Measurements from ENCODE around the gene PWWP2B. TPM values are rescaled to one million over a fixed set of nuclear protein-coding genes. Genes with fewer than 3 reads are reported as not detected.
A peak's percentile ranks its signal among the peaks of the same experiment; 100 is the strongest.

Gene PWWP2B
- total and polyA plus RNA-seq, 2 experiments from 2014 or later = 2.3 to 12.8 TPM

DNA sequence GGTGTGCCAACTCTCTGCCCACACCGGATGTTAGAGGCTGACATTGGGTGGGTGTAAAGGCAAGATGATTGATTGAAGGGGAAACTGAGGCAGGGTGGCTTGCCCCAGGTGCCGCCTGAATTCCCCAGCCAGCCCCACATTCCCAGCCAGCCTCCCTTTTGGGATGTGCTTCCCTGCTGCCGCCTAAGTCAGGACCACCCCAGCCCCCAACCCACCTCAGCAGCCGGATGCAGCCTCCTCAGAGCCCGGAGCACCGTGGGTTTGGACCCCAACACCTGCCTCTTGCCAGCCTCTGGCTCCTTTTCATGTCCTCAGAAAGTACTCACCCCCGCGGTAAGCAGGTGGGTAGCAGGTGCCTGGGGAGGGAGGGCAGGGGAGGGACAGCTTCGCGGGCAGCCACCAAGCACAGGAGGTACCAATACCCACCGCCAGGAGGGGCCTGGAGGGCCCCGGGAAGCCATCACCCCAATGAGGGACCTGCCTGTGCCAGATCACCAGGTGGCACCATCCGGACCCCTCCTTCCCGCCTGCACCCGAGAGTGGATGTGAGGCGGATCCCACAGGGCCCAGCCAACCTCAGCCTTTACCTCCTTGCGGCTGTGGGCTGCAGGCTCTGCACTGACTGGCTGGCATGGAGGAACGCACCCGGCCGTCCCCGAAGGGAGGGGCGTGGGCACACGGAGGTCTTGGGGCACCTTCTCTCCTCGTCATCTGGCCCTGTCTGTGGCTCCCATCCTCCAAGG lies 60.5 kb downstream of the PWWP2B start:
- H3F3A ChIP-seq (replicated peaks; ENCODE audit: low read depth) = no peaks in the 10 kb centered on the region
- H3K36me3 ChIP-seq (ENCODE audit: insufficient read depth) = no peaks in the 10 kb centered on the region
- H3K27me3 ChIP-seq (ENCODE audit: insufficient read depth) = no peaks in the 10 kb centered on the region
- no peaks in the 10 kb centered on the region for H3K79me2 ChIP-seq (replicated peaks; ENCODE audit: insufficient read depth)
- H3K27ac Mint-ChIP-seq = no peak overlapping the region
- H3K4me3 ChIP-seq = no peak overlapping the region
- H3K4me2 ChIP-seq = no peak overlapping the region
- no peaks in the 10 kb centered on the region for H3K4me1 ChIP-seq (ENCODE audit: insufficient read depth)
- no peak overlapping the region for H3K4me3 Mint-ChIP-seq
- no peak overlapping the region for H3K27ac ChIP-seq (ENCODE audit: low read depth)
- peaks cover 18% of the 10 kb centered on the region for H3K27me3 Mint-ChIP-seq (ENCODE audit: insufficient read depth, low read depth, poor library complexity)
- H3K9me3 Mint-ChIP-seq = no peaks in the 10 kb centered on the region
- H3K36me3 Mint-ChIP-seq (ENCODE audit: low read depth) = no peaks in the 10 kb centered on the region
- DNase-seq (ENCODE audit: low spot score) (no peak), ATAC-seq (no peak; the same call in 2 of the 3 replicates)
- TF ChIP-seq, protein P1, sequence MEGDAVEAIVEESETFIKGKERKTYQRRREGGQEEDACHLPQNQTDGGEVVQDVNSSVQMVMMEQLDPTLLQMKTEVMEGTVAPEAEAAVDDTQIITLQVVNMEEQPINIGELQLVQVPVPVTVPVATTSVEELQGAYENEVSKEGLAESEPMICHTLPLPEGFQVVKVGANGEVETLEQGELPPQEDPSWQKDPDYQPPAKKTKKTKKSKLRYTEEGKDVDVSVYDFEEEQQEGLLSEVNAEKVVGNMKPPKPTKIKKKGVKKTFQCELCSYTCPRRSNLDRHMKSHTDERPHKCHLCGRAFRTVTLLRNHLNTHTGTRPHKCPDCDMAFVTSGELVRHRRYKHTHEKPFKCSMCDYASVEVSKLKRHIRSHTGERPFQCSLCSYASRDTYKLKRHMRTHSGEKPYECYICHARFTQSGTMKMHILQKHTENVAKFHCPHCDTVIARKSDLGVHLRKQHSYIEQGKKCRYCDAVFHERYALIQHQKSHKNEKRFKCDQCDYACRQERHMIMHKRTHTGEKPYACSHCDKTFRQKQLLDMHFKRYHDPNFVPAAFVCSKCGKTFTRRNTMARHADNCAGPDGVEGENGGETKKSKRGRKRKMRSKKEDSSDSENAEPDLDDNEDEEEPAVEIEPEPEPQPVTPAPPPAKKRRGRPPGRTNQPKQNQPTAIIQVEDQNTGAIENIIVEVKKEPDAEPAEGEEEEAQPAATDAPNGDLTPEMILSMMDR (conservative IDR thresholded peaks at IDR 0.05; ENCODE audit: low read depth in 2 of 2) = 0 out of 4 replicates have a peak, but pooled peaks have one; percentile 11 to 18
- TF ChIP-seq ZNF114 (CRISPR knock-in tag; IDR thresholded peaks at IDR 0.05) = no peak
- H3K9me2 ChIP-seq (ENCODE audit: insufficient read depth) = no peaks in the 10 kb centered on the region
- H4K20me1 ChIP-seq (replicated peaks; ENCODE audit: insufficient read depth) = no peaks in the 10 kb centered on the region
- H3K4me1 Mint-ChIP-seq = no peaks in the 10 kb centered on the region; the same call in 2 of the 3 replicates
- no peak overlapping the region for H2AFZ ChIP-seq

DNA sequence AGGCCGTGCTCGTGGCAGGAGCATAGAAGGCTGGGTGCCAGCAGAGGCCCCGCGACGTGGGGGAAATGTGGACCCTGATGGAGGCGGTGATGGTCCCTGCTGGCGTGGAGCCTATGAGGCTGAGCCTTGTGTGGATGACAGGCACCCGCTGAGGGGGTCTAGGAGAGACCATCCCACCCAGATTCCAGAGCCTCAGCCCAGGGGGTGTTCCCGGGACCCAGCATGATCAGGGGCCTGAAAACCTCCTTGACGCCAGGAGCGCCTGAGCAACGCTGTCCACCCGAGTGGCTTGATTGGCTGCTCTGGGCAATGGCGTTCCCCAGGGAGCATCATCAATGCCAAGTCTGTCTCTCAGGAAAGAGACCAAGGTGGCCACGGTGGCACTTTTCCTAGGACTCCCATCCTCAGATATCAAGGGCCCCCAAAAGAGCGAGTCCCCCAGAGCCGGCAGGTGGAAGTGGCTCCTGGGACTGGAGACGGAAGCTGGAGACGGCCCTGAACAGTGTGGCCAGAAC lies 61.1 kb downstream of the PWWP2B start:
- Histone ChIP-seq H4K20me1 (replicated peaks; ENCODE audit: insufficient read depth) (no peaks in the 10 kb centered on the region), H3K4me3 (no peak overlapping the region), H3F3A (replicated peaks; ENCODE audit: low read depth) (no peaks in the 10 kb centered on the region), H3K27ac (ENCODE audit: low read depth) (no peak overlapping the region), H3K4me1 (ENCODE audit: insufficient read depth) (no peaks in the 10 kb centered on the region), H3K36me3 (ENCODE audit: insufficient read depth) (no peaks in the 10 kb centered on the region), H3K4me2 (no peak overlapping the region), H3K79me2 (replicated peaks; ENCODE audit: insufficient read depth) (no peaks in the 10 kb centered on the region), H3K9me2 (ENCODE audit: insufficient read depth) (no peaks in the 10 kb centered on the region), H2AFZ (no peak overlapping the region), H3K27me3 (ENCODE audit: insufficient read depth) (no peaks in the 10 kb centered on the region)
- H3K9me3 Mint-ChIP-seq = no peaks in the 10 kb centered on the region
- H3K36me3 Mint-ChIP-seq (ENCODE audit: low read depth) = no peaks in the 10 kb centered on the region
- ATAC-seq (no peak; the same call in 2 of the 3 replicates), DNase-seq (ENCODE audit: low spot score) (no peak)
- no peak overlapping the region for H3K27ac Mint-ChIP-seq
- H3K4me3 Mint-ChIP-seq = no peak overlapping the region
- H3K4me1 Mint-ChIP-seq = no peaks in the 10 kb centered on the region; the same call in 2 of the 3 replicates
- peaks cover 18% of the 10 kb centered on the region for H3K27me3 Mint-ChIP-seq (ENCODE audit: insufficient read depth, low read depth, poor library complexity)
- TF ChIP-seq STAT1 (IDR thresholded peaks at IDR 0.05; ENCODE audit: unreplicated experiment) (no peak), NANOG (IDR thresholded peaks at IDR 0.05; ENCODE audit: borderline replicate concordance) (no peak), EZH2phosphoT487 (IDR thresholded peaks at IDR 0.05; ENCODE audit: unreplicated experiment) (no peak), EZH2 (IDR thresholded peaks at IDR 0.05; ENCODE audit: low read depth, unreplicated experiment) (no peak), POLR2AphosphoS5 (IDR thresholded peaks at IDR 0.05; ENCODE audit: low read depth) (no peak)
- TF ChIP-seq, protein P2, sequence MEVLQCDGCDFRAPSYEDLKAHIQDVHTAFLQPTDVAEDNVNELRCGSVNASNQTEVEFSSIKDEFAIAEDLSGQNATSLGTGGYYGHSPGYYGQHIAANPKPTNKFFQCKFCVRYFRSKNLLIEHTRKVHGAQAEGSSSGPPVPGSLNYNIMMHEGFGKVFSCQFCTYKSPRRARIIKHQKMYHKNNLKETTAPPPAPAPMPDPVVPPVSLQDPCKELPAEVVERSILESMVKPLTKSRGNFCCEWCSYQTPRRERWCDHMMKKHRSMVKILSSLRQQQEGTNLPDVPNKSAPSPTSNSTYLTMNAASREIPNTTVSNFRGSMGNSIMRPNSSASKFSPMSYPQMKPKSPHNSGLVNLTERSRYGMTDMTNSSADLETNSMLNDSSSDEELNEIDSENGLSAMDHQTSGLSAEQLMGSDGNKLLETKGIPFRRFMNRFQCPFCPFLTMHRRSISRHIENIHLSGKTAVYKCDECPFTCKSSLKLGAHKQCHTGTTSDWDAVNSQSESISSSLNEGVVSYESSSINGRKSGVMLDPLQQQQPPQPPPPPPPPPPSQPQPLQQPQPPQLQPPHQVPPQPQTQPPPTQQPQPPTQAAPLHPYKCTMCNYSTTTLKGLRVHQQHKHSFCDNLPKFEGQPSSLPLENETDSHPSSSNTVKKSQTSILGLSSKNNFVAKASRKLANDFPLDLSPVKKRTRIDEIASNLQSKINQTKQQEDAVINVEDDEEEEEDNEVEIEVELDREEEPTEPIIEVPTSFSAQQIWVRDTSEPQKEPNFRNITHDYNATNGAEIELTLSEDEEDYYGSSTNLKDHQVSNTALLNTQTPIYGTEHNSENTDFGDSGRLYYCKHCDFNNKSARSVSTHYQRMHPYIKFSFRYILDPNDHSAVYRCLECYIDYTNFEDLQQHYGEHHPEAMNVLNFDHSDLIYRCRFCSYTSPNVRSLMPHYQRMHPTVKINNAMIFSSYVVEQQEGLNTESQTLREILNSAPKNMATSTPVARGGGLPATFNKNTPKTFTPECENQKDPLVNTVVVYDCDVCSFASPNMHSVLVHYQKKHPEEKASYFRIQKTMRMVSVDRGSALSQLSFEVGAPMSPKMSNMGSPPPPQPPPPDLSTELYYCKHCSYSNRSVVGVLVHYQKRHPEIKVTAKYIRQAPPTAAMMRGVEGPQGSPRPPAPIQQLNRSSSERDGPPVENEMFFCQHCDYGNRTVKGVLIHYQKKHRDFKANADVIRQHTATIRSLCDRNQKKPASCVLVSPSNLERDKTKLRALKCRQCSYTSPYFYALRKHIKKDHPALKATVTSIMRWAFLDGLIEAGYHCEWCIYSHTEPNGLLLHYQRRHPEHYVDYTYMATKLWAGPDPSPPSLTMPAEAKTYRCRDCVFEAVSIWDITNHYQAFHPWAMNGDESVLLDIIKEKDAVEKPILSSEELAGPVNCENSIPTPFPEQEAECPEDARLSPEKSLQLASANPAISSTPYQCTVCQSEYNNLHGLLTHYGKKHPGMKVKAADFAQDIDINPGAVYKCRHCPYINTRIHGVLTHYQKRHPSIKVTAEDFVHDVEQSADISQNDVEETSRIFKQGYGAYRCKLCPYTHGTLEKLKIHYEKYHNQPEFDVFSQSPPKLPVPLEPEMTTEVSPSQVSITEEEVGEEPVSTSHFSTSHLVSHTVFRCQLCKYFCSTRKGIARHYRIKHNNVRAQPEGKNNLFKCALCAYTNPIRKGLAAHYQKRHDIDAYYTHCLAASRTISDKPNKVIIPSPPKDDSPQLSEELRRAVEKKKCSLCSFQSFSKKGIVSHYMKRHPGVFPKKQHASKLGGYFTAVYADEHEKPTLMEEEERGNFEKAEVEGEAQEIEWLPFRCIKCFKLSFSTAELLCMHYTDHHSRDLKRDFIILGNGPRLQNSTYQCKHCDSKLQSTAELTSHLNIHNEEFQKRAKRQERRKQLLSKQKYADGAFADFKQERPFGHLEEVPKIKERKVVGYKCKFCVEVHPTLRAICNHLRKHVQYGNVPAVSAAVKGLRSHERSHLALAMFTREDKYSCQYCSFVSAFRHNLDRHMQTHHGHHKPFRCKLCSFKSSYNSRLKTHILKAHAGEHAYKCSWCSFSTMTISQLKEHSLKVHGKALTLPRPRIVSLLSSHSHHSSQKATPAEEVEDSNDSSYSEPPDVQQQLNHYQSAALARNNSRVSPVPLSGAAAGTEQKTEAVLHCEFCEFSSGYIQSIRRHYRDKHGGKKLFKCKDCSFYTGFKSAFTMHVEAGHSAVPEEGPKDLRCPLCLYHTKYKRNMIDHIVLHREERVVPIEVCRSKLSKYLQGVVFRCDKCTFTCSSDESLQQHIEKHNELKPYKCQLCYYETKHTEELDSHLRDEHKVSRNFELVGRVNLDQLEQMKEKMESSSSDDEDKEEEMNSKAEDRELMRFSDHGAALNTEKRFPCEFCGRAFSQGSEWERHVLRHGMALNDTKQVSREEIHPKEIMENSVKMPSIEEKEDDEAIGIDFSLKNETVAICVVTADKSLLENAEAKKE (CRISPR knock-in tag; IDR thresholded peaks at IDR 0.05) = no peak
- TF ChIP-seq, protein P3, sequence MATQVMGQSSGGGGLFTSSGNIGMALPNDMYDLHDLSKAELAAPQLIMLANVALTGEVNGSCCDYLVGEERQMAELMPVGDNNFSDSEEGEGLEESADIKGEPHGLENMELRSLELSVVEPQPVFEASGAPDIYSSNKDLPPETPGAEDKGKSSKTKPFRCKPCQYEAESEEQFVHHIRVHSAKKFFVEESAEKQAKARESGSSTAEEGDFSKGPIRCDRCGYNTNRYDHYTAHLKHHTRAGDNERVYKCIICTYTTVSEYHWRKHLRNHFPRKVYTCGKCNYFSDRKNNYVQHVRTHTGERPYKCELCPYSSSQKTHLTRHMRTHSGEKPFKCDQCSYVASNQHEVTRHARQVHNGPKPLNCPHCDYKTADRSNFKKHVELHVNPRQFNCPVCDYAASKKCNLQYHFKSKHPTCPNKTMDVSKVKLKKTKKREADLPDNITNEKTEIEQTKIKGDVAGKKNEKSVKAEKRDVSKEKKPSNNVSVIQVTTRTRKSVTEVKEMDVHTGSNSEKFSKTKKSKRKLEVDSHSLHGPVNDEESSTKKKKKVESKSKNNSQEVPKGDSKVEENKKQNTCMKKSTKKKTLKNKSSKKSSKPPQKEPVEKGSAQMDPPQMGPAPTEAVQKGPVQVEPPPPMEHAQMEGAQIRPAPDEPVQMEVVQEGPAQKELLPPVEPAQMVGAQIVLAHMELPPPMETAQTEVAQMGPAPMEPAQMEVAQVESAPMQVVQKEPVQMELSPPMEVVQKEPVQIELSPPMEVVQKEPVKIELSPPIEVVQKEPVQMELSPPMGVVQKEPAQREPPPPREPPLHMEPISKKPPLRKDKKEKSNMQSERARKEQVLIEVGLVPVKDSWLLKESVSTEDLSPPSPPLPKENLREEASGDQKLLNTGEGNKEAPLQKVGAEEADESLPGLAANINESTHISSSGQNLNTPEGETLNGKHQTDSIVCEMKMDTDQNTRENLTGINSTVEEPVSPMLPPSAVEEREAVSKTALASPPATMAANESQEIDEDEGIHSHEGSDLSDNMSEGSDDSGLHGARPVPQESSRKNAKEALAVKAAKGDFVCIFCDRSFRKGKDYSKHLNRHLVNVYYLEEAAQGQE (IDR thresholded peaks at IDR 0.05; ENCODE audit: unreplicated experiment) = no peak
